CD4-positive, alpha-beta T cell treated with Interleukin-1 beta for 1 hour (primary cell): ENCODE data around the gene ACTR3.

Source experiments
- DNase-seq, 2 donors: peaks; one replicate each; pipeline ENCODE4 v3.0.0-alpha.2; 2020 to 2022

Gene ACTR3

DNA sequence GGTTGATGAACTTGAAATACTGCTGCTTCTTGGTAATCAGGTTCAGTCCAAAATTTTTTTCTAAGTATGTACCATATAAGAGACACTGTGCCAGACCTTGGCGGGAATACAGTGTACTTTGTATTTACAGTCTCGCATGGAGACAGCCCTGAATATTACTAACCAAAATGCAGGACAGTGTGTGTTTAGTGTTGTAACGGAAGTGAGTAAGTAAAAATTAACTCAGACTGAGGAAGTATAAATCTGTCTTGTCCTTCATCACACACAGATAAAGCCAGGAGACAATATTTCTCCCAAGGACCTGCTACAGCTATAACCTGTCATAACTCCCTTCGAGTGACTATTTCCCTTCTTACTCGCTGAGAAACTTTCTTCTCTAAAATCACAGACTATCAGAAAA, 76.9 kb downstream of the ACTR3 start:
- DNase-seq, result no peak

DNA sequence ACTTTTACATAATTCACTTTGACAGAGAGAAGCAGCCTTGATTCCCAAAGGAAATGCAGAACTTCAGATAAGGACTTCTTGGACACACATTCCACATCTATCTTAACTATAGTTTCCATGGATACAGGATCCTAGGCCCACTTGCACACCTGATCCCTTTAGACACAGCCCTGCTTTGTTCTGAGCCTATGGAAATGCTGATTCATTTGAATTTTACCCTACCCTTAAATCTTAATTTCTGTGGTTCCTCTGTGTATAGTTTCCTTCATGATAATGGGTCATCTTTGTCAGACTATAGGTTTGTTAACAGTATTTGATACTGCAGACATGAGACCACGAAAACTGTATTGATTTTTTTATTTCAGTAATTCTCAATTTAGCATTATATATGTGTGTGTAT, 77.4 kb downstream of the ACTR3 start:
- no peak for DNase-seq

DNA sequence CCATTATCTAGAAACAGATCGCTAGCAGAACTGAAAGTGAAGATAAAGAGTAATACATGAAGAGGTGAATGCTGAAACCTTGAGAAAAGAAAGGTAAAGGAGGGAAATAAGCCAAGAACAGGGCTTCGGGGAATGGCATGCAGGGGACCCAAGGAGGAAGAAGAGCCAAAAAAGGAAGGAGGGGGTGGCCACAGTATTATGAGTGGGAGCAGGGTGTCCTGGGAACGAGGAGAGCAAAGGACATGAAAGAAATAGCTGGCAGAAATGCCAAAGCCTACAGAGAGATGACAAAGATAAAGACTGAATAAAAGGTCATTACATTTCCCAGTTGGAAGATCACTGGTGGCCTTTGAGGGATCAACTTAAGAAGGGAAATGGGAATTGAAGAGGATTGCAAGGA, 82.9 kb downstream of the ACTR3 start:
- no peak for DNase-seq

DNA sequence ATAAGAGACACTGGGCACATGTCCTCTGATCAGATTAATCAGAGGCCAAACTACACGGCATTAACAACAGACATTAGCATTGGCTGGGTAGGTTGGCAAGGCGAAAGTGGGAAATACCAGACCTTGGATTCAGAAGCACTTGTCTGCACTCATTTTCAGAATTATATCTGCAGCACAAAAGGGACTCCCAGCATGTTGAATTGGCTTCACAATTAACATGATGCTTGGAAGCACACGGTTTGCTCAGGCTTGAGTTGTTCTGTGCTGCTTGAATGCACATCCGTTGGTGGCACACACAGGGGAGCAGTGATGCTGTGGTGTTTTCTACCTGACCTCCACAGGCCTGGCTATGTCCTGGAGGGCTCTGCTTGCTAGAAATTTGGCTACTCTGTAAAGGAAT, 83.9 kb downstream of the ACTR3 start:
- no peak for DNase-seq

DNA sequence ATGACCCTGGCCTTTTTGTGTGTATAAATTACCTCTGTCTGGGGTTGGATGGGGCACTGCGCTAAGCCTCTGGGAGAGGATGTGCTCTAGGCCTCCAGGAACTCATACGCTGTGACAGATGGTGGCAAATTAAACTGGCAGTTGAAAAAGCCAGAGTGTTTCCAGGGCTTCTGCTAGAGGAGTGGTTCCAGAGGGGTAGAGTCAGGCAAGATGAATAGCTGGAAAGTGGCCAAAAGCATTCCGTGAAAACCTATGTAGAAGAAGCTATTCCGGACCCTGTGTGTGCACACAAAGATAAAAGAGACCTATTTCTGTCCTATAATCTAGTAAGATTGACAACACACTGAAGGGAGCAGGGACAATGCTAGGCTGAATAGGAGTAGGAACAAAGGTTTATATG, 84.8 kb downstream of the ACTR3 start:
- DNase-seq, result no peak

DNA sequence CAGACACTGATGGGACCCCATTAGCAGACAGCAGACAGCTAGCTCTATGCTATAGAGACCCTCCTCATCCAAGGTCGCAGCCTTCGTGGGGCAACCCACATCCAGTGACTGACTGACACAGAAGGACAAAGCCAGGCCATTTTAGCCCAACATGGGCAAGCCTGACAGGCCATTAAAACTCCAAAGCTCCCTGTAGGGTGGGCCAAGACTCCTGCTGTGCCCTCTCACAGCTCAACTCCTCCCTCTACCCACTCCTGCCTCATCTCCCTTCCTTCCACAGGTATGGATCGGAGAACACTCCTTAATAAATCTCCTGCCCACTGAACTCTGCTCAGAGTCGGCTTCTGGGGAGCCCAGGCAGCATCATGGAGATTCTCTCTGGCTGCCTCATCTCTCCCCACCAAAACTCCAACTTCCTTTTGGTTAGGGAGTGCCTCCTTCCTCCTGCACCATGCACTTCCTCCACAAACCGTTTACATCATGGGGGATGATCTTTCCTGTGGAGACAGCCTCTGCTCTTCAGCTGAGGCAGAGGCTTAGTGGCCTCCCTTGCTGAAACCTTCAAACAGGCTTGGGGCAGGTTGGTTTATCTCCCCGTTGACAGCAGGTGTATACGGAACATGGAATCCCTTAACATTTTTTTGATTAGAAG, 86.5 kb downstream of the ACTR3 start:
- no peak for DNase-seq

DNA sequence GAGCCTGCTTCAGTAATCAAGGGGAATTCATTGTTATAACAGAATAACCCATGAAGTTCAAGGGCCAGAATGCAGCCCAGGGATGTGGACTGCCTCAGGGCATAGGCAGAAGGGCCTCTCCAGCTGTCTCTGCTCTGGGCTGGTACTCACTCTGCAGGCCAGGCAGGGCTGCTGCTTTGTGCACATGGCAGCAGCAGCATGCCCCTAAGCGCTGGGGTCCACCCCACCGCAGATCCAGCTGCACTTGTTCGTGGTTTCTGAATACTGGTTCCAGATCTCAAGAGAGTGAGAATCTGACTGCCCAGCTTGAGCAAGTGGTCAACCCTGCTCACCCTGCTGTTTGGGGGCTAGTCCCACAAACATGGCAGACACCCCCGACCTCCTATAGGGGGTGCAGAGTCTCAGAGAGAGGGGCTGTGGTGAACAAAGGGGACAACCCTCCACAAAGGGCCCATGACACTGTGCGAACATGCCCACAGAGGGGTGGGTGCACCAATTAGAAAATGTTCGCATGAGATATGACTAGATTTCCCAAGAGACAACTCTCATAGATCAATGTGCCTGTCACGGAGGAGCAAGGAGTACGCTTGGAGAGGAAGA, 87.3 kb downstream of the ACTR3 start:
- DNase-seq, result no peak

DNA sequence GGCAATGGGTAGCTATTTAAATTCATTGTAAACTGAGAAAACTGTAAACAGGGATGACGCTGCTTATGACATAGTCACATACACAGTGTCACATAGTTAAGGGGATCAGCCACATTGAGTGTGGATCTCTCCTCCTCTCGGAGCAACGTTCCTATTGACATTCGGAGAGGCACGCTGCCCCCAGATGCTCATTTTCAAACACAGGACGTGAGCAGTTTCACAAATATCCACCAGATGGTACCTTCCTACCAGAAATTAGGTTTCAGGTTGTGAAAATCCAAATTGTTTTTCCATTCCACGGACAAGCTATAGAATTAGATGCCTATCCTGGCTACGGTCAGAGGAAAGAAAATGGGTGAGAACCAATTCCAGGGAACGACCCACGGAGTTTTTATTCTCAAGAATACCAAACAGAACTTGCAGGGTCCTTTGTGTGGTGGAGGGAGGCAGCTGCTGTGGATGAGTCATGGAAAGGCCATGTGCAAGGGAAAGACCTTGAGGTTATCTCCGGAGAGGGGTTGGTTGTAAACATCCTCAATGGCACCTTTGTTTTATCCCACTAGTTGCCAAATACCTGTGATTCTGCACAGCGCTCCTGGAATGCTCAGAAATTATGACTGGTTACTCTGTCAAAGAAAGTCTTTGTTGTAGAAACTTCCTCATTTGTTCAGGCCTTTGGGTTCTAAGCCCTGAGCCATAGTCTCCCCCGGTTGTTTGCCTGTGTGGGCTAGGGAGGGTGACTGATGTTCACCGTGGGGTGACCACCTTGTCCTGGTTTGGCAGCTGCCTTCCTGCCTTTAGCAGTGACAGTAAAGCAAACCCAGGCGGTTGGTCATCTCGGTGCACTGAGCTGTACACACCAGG, 88.0 kb downstream of the ACTR3 start:
- DNase-seq, result no peak

DNA sequence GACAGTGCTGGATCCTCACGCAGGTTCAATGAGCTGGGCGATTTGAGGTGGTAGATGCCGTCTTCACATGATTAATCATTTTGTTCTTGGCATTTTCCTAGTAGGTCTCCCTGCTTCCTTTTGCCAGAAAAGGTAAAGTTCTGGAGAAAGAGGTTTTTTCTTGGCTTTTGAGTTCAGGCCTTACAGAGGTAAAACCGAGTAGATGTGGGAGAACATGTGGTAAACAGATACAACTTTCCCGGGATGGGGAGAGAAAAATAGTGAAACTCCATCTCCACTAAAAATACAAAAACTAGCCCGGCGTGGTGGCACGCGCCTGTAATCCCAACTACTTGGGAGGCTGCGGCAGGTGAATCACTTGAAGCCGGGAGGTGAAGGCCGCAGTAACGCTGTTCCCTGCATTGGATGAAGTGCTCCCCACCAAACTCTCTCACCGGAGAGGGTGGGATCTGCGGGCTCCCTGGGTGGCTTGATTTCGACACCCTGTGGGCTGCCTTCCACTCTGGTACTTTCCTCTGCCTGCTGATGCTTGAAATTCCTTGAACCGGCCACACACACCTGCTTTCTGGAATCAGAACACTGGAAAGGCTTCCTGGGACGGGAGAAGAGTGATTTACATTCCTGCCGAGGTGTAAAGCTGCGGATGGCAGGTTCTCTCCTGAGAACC, 88.8 kb downstream of the ACTR3 start:
- DNase-seq, result no peak

DNA sequence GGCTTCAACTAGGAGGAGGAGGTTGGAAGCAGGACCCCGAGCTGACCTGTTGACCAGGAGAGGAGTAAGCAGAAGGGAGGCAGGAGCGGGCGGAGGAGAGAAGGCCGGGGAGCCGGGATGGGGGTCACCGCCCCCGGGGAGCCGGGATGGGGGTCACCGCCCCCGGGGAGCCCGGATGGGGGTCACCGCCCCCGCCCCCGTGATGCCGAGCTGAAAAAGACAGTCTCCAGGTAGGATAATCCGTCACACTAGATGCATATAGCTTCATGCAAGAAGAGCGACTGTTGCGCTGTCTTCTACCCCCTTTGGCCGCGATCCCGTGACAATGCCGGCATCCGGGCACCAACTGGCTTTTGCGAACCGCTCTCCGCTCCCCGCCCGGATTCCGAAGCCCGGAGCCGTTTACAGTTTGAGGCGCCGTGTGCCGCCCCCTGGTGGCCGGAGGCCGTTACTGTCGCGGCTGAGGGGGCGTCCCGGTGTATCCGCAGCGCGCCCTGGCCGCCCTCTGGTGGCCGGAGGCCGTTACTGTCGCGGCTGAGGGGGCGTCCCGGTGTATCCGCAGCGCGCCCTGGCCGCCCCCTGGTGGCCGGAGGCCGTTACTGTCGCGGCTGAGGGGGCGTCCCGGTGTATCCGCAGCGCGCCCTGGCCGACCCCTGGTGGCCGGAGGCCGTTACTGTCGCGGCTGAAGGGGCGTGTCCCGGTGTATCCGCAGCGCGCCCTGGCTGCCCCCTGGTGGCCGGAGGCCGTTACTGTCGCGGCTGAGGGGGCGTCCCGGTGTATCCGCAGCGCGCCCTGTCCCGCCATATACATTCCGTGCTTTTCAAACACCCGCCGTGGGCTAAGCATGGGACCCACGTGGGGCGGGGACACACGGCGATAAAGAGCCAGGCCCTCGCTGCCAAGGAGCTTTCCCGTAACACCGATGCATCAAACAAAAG, 89.6 kb downstream of the ACTR3 start:
- DNase-seq, result peak; percentile 22 to 53

DNA sequence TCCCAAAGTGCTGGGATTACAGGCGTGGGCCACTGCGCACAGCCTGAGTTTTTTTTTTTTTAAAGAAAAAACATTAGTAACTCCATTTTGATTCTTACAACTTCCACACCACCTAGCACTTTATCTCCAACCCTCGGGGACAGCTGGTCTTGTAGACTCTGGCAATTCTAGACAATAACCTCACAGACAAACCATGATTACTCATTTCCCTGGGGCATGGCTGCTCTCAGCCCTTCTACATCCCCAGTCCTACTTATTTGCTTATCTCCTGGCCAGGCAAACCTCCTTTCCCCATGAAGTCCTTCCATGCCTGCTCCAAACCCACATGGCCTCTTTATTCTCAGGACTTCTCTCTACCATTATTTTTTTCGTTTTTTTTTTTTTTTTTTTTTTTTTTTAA, 91.1 kb downstream of the ACTR3 start:
- DNase-seq, result no peak

DNA sequence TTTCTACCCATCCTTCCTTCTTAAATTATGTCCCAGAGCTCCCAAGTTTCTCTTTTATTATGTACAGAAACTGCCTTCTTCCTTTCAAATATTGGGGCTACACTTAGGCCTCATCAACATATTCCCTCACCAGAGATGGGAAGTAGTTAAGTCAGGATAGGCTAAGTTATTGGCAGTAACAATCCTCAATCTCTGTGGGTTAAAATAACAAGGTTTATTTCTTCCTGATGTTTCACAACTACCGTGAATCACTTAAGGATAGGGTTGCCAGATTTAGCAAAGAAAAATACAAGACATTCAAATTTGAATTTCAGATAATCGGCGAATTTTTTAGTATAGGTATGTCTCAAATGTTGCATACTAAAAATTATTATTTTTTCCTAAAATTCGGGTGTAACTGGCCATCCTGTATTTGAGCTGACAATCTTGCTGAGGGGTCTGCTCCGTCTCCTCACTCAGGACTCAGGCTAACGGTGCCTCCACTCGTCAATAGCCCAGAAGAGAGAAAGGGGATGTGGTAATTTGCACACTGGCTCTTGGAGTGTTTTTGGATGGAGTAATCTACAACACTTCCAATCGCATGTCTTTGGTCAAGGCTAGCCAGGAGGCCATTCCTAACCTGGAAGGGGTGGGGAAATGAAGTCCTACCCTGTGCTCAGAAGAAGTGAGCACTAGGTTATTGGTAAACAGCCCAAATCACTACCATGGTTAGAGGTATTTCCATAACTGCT, 91.7 kb downstream of the ACTR3 start:
- DNase-seq, result no peak

DNA sequence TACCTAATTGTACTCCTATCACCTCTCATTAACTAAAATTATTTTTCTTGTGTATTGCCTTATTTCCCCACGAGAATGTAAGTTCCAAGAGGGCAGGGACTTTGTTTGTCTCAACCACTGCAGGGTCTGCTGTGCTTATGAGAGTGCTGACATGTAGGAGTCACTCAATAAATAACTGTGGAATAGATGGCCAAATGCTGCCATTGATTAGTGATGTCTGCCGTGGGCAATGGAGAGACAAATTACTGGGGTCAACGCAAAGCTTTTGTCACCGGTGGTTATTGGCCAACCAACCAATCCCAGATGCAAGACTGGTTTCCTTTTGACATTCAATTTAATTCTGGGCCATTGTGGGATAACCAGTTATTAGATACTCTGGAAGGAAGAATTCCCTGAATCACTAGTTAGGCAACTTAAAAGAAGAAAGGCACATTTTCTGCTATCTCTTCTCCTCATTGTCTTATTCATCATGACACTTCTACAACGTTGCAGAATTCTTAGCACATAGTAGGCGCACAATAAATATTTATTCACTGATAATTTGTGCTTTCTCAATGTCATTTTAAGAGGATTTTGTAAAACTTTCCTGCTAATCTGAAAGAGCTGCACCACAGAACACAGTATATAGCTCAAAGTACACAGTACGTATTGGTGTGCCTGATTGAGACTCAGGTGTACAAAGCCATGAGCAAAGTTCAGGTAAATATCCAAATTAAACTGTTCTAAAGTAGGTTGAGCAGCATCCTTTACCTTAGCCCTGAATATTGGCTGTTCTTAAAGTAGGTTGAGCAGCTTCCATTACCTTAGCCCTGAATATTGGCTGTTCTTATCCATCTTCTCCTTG, 95.9 kb downstream of the ACTR3 start:
- DNase-seq, result no peak

DNA sequence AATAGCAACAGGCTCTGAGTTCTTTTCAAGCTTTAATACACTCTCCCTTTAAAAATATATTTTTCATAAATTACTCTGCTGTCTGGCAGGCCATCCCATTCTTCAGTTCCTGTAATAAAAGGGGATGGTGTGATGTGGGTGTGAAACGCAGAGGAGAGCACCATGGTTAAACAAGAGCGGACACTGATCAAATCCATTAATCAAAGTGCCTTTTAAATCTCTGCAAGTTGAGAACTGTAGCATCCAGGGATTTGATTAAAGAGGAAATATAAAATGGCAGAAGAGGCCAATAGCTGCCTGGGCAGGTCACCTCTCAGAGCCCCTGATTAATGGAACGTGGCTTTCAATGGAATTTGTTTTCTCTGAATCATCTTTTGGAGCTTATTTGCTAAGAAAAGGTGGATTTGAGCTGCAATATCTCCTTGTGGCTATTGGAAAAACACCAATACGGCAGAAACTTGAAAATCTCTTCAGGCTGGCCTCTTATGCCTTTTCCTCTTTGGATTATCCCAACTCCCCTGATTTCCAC, 96.9 kb downstream of the ACTR3 start:
- no peak for DNase-seq

DNA sequence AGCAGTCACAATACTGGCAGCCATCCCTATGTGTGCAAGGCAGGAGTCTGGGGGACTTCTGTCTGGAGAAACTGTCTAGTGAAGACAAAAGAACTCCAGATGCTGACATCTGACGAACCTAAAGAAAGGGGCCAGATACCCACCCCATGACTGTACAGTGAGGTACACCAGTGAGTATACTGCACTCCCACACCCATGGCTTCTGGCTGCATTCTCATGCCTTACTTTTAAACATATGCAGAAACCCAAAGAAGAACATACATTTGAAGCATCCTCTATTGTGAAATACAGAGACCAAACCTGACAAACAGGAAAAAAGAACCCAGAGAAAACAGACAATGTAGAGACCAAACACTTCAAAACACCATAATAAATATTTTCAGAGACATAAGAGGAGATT, 102.2 kb downstream of the ACTR3 start:
- no peak for DNase-seq

DNA sequence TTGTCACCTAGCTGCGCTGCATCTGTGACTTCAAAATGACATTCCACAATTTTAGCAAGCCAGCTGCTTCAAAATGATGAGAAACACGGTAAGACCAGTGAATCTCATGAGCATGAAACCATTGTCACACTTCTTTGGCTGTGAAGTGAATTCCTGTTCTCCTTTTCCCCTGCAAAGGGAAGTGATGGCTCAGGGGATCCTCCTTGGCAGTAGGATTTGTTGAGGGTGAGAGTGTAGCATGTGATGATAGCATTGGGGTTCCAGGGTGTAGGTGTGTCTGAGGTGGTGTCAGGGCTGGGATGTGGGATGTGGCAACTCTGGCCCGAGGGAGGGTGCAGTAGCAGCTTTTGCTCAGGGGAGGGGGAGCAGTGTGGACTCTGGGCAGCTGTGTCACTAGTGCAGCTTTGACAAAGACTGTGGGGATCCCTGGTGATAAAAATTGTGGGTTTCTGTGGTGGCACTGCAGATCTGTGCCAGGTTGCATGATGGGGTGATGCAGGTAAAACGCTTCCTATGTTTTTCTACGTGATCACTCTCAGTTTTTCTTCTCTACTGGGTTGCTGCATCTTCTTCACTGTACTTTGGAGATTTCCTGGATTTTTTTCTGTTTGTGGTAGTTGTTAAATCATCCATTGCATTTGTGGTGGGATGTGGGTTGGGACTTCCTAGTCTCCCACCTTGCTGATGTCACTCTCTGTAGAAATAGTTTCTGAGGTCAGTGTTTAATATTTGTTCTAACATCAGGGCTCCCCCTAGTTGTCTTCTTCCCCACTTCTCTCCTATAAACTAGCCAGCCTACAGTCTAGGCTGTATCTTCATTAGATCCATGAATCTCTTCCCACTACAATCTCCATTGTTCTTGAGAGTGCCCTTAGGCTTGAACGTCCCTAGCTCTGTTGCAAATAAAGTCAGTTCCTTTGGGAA, 107.0 kb downstream of the ACTR3 start:
- DNase-seq, result no peak

DNA sequence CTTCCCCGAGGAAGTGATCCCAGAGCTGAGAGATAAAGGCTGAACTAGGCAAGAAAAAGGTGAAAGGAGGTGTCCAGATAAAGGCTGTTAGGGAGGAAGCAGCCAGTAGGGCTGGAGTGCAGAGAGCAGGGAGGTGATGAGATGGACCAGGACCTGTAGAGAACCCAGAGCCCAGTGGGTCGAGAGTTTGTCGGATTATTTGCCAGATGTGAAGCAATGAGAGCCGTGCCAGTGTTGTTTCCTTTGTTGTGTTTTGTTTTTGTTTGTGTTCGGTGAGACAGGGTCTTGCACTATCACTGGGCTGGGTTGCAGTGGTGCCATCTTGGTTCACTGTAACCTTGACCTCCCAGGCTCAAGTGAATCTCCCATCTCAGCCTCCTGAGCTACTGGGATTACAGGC, 111.3 kb downstream of the ACTR3 start:
- no peak for DNase-seq

DNA sequence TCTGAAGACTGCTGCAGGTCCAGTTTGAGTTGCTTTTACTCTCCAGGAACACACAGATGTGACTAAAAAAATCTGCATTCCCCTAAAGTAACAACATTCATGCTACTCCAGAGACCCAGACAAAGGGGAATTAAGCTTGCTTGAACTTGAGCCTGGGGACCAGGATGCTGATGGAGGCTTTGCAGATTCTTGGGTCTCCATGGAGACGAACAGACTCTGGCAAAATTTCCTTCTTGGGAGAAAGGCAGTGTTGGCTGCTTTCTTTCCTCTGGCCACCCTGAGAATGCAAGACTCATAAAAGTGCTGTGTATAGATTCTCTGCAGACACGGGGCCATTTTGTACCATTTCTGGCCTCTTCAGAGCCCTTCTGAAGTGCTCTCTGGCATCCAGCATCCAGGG, 112.0 kb downstream of the ACTR3 start:
- DNase-seq, result no peak

DNA sequence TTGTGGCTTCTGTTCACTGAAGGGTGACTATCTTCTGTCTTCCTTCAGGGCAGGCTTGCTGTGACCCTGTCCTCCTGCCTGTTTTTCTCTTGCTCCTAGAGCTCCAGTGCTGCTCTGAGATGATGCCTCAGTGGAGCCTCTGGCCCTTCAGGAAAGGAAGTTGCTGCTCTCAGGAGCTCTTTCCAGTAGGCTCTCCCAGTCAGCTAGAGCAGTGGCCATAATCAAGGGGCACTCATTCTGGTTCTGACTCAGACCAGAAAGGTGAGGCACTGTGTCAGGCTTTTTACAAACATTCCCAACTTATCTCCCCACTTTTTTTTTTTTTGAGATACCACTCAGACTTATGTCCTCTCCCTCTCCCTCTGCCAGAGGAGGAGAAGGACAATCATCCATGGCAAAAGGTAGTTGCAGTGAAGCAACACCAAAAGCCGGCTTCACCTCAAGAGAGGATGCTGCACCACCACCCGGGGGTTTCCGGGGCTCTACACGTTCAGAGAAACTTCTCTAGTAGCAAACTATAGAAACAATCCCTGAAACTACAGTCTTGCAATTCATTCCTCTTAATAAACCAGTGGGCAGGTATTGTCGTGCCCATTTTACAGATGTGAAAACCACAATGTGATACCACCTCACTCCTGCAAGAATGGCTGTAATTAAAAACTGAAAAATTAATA, 115.4 kb downstream of the ACTR3 start:
- DNase-seq, result no peak
